Keratinocyte (primary cell): ENCODE data around the gene POLE. TPM values are rescaled to one million over a fixed set of nuclear protein-coding genes. Genes with fewer than 3 reads are reported as not detected.

Experiments used
- DNase-seq: peaks from one replicate; pipeline ENCODE4 v3.0.0-alpha.2; 2011; ENCODE audit warnings: low read depth, missing footprints, low spot score
- FAIRE-seq: peaks from 2 replicates; lab custom pipeline; 2011; peaks lifted over from hg19 to GRCh38; lab: Jason Lieb, UNC
- H2AFZ ChIP-seq: 2 replicates; pipeline ENCODE4 v1.6.0; 2012; ENCODE audit warnings: low read length, control low read depth, inconsistent platforms; ENCODE audit not compliant: control insufficient read depth
- H3K27ac ChIP-seq: 2 replicates; pipeline ENCODE4 v1.5.1; 2011; ENCODE audit warnings: low read length; ENCODE audit not compliant: control insufficient read depth, insufficient read depth
- H3K27me3 ChIP-seq: 3 replicates; pipeline ENCODE4 v1.6.0; 2011; ENCODE audit warnings: low read length; ENCODE audit not compliant: control insufficient read depth, insufficient read depth; ENCODE audit errors: extremely low read depth
- H3K36me3 ChIP-seq, 2 experiments: 2 replicates in 1 of 2; 3 replicates in 1 of 2; pipeline ENCODE4 v1.5.1; 2011; ENCODE audit warnings: low read length in 2 of 2, mild to moderate bottlenecking in 1 of 2; ENCODE audit not compliant: control insufficient read depth in 2 of 2, insufficient read depth in 2 of 2; ENCODE audit errors: extremely low read depth in 1 of 2
- H3K4me1 ChIP-seq: 3 replicates; pipeline ENCODE4 v1.5.1; 2011; ENCODE audit warnings: low read length; ENCODE audit not compliant: control insufficient read depth, insufficient read depth; ENCODE audit errors: extremely low read depth
- H3K4me2 ChIP-seq: 3 replicates; pipeline ENCODE4 v1.6.0; 2011; ENCODE audit warnings: low read depth, low read length; ENCODE audit not compliant: control insufficient read depth, insufficient read depth; ENCODE audit errors: extremely low read depth
- H3K4me3 ChIP-seq, 3 experiments: fragments of 200-600 bp in 1 of 3; sonication (generic) in 1 of 3; 2 replicates in 2 of 3; 3 replicates in 1 of 3; pipeline ENCODE4 v1.5.1; 2011 to 2016; ENCODE audit warnings: low read length in 3 of 3, mild to moderate bottlenecking in 3 of 3, control low read depth in 2 of 3, inconsistent platforms in 1 of 3, low read depth in 1 of 3, mixed read lengths in 1 of 3, mixed run types in 1 of 3, moderate library complexity in 1 of 3; ENCODE audit not compliant: control insufficient read depth in 2 of 3, insufficient read depth in 2 of 3; ENCODE audit errors: extremely low read depth in 1 of 3
- H3K79me2 ChIP-seq: 2 replicates; pipeline ENCODE4 v1.6.0; 2012; ENCODE audit warnings: low read length; ENCODE audit not compliant: control insufficient read depth, insufficient read depth
- H3K9ac ChIP-seq: 3 replicates; pipeline ENCODE4 v1.6.0; 2011; ENCODE audit warnings: low read length; ENCODE audit not compliant: control insufficient read depth, insufficient read depth; ENCODE audit errors: extremely low read depth
- H3K9me1 ChIP-seq: 3 replicates; pipeline ENCODE4 v1.6.0; 2011; ENCODE audit warnings: low read length; ENCODE audit not compliant: control insufficient read depth, insufficient read depth; ENCODE audit errors: extremely low read depth
- H3K9me3 ChIP-seq: 2 replicates; pipeline ENCODE4 v1.5.1; 2012; ENCODE audit warnings: low read depth, low read length; ENCODE audit not compliant: control insufficient read depth
- H4K20me1 ChIP-seq: 3 replicates; pipeline ENCODE4 v1.6.0; 2011; ENCODE audit warnings: low read length; ENCODE audit not compliant: control insufficient read depth, insufficient read depth; ENCODE audit errors: extremely low read depth
- EZH2 ChIP-seq: IDR thresholded peaks from one replicate; pipeline ENCODE4 v1.6.1; 2012; ENCODE audit warnings: inconsistent platforms, mild to moderate bottlenecking, low read length, moderate library complexity
- dilution Hi-C: fragments of 300-500 bp; cut with MboI; formaldehyde crosslinking; loops from one replicate; pipeline ENCODE4 v1.7.0; 2020; ENCODE audit warnings: low sequenced_read_pairs; ENCODE audit not compliant: extremely low pct_ligation_motif_present
- polyA plus RNA-seq, 5 experiments: library from polyadenylated mRNA; depleted of rRNA in 3 of 5; stranded (reverse) in 3 of 5; stranded (forward) in 1 of 5; unstranded in 1 of 5; fragments of >200 nt; gene quantifications; 1 replicate in 1 of 5; 2 replicates in 3 of 5; 3 replicates in 1 of 5; pipeline versions ENCODE4 v1.2.1 to v1.2.3, GENCODE V29; 2011 to 2012; ENCODE audit warnings: missing spikeins in 2 of 5, low read depth in 1 of 5, low replicate concordance in 1 of 5
- TF ChIP-seq, protein P1 (sequence below), 3 experiments: IDR thresholded peaks in 1 of 3; conservative IDR thresholded peaks in 1 of 3; optimal IDR thresholded peaks in 1 of 3; 2 replicates in 2 of 3; 3 replicates in 1 of 3; pipeline versions ENCODE3 to v1.5.1; 2011; ENCODE audit warnings: low read length in 3 of 3, mild to moderate bottlenecking in 3 of 3, moderate library complexity in 2 of 3, control low read depth in 1 of 3, inconsistent platforms in 1 of 3; ENCODE audit not compliant: insufficient read depth in 2 of 3; ENCODE audit errors: extremely low read depth in 1 of 3

POLE gene
- polyA plus RNA-seq, 1 donor (not counting 4 experiments of a cell fraction or from before 2014, with no cell fraction given): 14.8 TPM

DNA sequence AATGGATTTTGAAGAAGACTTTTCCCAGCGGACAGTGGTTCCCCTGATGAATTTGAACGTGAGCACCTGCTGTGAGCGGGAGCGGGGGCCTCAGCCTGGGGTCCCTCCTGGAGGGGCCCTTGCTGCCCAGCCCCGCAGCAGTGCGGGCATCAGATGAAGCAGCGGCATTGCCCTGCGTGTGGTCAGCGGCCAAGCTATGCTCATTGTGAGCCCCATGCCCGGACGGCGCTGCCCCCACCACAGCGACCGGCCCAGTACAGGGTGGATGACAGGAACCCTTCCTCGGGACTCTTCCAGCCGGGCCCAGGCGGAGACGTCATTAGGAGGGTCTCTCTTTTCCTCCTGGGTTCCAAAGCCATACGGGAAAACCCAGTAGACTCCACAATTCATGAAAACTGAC lies 80.2 kb downstream of the POLE start:
- dilution Hi-C loops: no loop called here

DNA sequence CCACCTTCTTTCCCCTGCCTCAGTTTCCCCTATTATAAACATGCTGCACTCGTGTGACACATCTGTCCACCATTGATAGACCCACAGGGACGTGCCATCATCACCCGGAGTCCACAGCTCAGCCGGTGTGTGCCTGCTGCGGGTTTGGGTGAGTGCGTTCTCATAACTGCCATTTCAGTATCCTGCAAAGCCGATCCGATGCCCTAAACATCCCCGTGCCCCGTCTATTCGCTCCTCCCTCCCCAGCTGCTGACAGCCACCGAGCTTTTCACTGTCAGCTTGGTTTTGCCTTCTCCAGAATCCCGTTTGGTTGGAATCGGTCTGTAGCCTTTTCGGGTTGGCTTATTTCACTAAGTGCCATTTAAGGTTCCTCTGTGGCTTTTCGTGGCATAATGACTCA lies 80.7 kb downstream of the POLE start:
- H2AFZ ChIP-seq: no peak overlapping the region
- FAIRE-seq: no peak
- H3K4me3 ChIP-seq: no peak overlapping the region
- no peaks in the 10 kb centered on the region for H3K9me3 ChIP-seq
- no peaks in the 10 kb centered on the region for H3K4me1 ChIP-seq
- peaks cover 90% of the 10 kb centered on the region for H3K27me3 ChIP-seq
- no peaks in the 10 kb centered on the region for H3K79me2 ChIP-seq
- no peak overlapping the region for H3K4me2 ChIP-seq
- DNase-seq: no peak
- no peaks in the 10 kb centered on the region for H4K20me1 ChIP-seq
- H3K9me1 ChIP-seq: no peaks in the 10 kb centered on the region
- no peaks in the 10 kb centered on the region for H3K36me3 ChIP-seq
- dilution Hi-C loops: no loop called here
- TF ChIP-seq, protein P1, sequence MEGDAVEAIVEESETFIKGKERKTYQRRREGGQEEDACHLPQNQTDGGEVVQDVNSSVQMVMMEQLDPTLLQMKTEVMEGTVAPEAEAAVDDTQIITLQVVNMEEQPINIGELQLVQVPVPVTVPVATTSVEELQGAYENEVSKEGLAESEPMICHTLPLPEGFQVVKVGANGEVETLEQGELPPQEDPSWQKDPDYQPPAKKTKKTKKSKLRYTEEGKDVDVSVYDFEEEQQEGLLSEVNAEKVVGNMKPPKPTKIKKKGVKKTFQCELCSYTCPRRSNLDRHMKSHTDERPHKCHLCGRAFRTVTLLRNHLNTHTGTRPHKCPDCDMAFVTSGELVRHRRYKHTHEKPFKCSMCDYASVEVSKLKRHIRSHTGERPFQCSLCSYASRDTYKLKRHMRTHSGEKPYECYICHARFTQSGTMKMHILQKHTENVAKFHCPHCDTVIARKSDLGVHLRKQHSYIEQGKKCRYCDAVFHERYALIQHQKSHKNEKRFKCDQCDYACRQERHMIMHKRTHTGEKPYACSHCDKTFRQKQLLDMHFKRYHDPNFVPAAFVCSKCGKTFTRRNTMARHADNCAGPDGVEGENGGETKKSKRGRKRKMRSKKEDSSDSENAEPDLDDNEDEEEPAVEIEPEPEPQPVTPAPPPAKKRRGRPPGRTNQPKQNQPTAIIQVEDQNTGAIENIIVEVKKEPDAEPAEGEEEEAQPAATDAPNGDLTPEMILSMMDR (optimal IDR thresholded peaks at IDR 0.05 in 1 of 3, IDR thresholded peaks at IDR 0.05 in 1 of 3, conservative IDR thresholded peaks at IDR 0.05 in 1 of 3; ENCODE audit: extremely low read depth in 1 of 3, insufficient read depth in 2 of 3, low read length in 3 of 3): no peak
- TF ChIP-seq EZH2: no peak
- no peak overlapping the region for H3K27ac ChIP-seq
- H3K9ac ChIP-seq: no peak overlapping the region

More for the DNA sequence above, 80.2 kb downstream of the POLE start:
- Histone ChIP-seq H3K9me1 (no peaks in the 10 kb centered on the region), H3K79me2 (no peaks in the 10 kb centered on the region), H3K36me3 (no peaks in the 10 kb centered on the region), H3K4me2 (no peak overlapping the region), H3K27ac (no peak overlapping the region), H3K27me3 (peaks cover 90% of the 10 kb centered on the region), H3K9ac (no peak overlapping the region), H4K20me1 (no peaks in the 10 kb centered on the region), H3K4me1 (no peaks in the 10 kb centered on the region), H3K9me3 (no peaks in the 10 kb centered on the region), H2AFZ (no peak overlapping the region), H3K4me3 (no peak overlapping the region)
- DNase-seq: no peak
- no peak for FAIRE-seq
- TF ChIP-seq, protein P1 (optimal IDR thresholded peaks at IDR 0.05 in 1 of 3, IDR thresholded peaks at IDR 0.05 in 1 of 3, conservative IDR thresholded peaks at IDR 0.05 in 1 of 3; ENCODE audit: extremely low read depth in 1 of 3, insufficient read depth in 2 of 3, low read length in 3 of 3): no peak
- TF ChIP-seq EZH2: no peak
